Ishikawa (cell line): Measurements from ENCODE around the gene MYO5B.

Experiments used
- CEBPB ChIP-seq: IDR thresholded peaks from 2 replicates; pipeline ENCODE4 v1.6.1; 2012
- CREB1 ChIP-seq: IDR thresholded peaks from 2 replicates; pipeline ENCODE4 v1.6.1; 2012; ENCODE audit warnings: low read depth
- EGR1 ChIP-seq: IDR thresholded peaks from 2 replicates; pipeline ENCODE4 v1.6.1; 2012
- EP300 ChIP-seq: IDR thresholded peaks from 2 replicates; pipeline ENCODE4 v1.6.1; 2012; ENCODE audit warnings: borderline replicate concordance
- FOXM1 ChIP-seq: IDR thresholded peaks from 2 replicates; pipeline ENCODE4 v1.6.1; 2012; ENCODE audit warnings: low read depth, borderline replicate concordance
- MAX ChIP-seq: IDR thresholded peaks from 2 replicates; pipeline ENCODE4 v1.6.1; 2012
- NFIC ChIP-seq: IDR thresholded peaks from 2 replicates; pipeline ENCODE4 v1.6.1; 2012
- RAD21 ChIP-seq: IDR thresholded peaks from 2 replicates; pipeline ENCODE4 v1.6.1; 2012; ENCODE audit warnings: low read depth
- REST ChIP-seq: IDR thresholded peaks from 2 replicates; pipeline ENCODE4 v1.6.1; 2012; ENCODE audit warnings: low read depth, mild to moderate bottlenecking
- TAF1 ChIP-seq: IDR thresholded peaks from 2 replicates; pipeline ENCODE4 v1.6.1; 2012; ENCODE audit warnings: low read depth, mild to moderate bottlenecking
- TCF12 ChIP-seq: IDR thresholded peaks from 2 replicates; pipeline ENCODE4 v1.6.1; 2012; ENCODE audit warnings: low read depth
- TEAD4 ChIP-seq: IDR thresholded peaks from 2 replicates; pipeline ENCODE4 v1.6.1; 2012
- USF1 ChIP-seq: IDR thresholded peaks from 2 replicates; pipeline ENCODE4 v1.6.1; 2012
- YY1 ChIP-seq: IDR thresholded peaks from 2 replicates; pipeline ENCODE4 v1.6.1; 2012; ENCODE audit warnings: low read depth
- ZBTB7A ChIP-seq: IDR thresholded peaks from 2 replicates; pipeline ENCODE4 v1.6.1; 2012; ENCODE audit warnings: low read depth

The MYO5B gene

GRCh38 chr18:49813319-49814146, 381.4 kb downstream of the MYO5B start, which contains the start of gene ACAA2:
TSS of gene ACAA2 (minus strand) at chr18:49813533. CDS start at chr18:49813484, 49 bp downstream.
- TF ChIP-seq RAD21: no peak
- peak; percentile 24; the same call in 1 of the 2 replicates for TF ChIP-seq ZBTB7A
- no peak for TF ChIP-seq USF1
- peak; percentile 58 for TF ChIP-seq NFIC
- no peak for TF ChIP-seq TCF12
- peak; percentile 36; the same call in 1 of the 2 replicates for TF ChIP-seq MAX
- TF ChIP-seq CEBPB: no peak

- TF ChIP-seq MAX (no peak), TEAD4 (no peak), YY1 (no peak), EGR1 (no peak), REST (no peak), ZBTB7A (no peak), CREB1 (no peak)
These were observed 382.0 kb downstream of the MYO5B start for GRCh38 chr18:49813069-49813318.

- TF ChIP-seq ZBTB7A (no peak), TCF12 (no peak), MAX (no peak), CREB1 (no peak), TEAD4 (no peak), EP300 (no peak), TAF1 (no peak), REST (no peak), CEBPB (no peak), RAD21 (no peak), FOXM1 (no peak), NFIC (no peak), YY1 (no peak), EGR1 (no peak), USF1 (no peak)
These were observed 382.5 kb downstream of the MYO5B start for GRCh38 chr18:49812286-49813068.

- TF ChIP-seq RAD21 (no peak), USF1 (no peak), ZBTB7A (no peak), FOXM1 (no peak), EP300 (no peak), NFIC (no peak), TCF12 (no peak), CREB1 (no peak), TEAD4 (no peak), CEBPB (no peak), EGR1 (no peak)
These were observed 383.6 kb downstream of the MYO5B start for GRCh38 chr18:49811151-49811938.

- TF ChIP-seq EP300: no peak
- no peak for TF ChIP-seq CREB1
- TF ChIP-seq NFIC: no peak
- no peak for TF ChIP-seq TAF1
- TF ChIP-seq MAX: no peak
- TF ChIP-seq YY1: no peak
- TF ChIP-seq CEBPB: no peak
These were observed 390.9 kb downstream of the MYO5B start for GRCh38 chr18:49804096-49804495.
